B cell (primary cell): ENCODE results near the gene CA14. TPM values are rescaled to one million over a fixed set of nuclear protein-coding genes. Genes with fewer than 3 reads are reported as not detected.
"Not testable (repeated sequence)": the region's sequence is repeated elsewhere in the genome, so short reads cannot be mapped to it uniquely, and the experiment has no call there.

ENCODE experiments used
- ATAC-seq: fragments of 200-7000 bp; cut with Tn5 transposase; one replicate; pipeline ENCODE4 v1.10.0; 2021; ENCODE audit warnings: low read depth, mild to moderate bottlenecking, moderate number of reproducible peaks, moderate library complexity
- CTCF ChIA-PET: fragments of 350-600 bp; sonication (Branson Sonifier 250); formaldehyde crosslinking; loops from one replicate; lab custom pipeline; 2021; ENCODE audit warnings: antibody characterized with exemption, inconsistent platforms; lab: Charles Lee
- POLR2A ChIA-PET: fragments of 350-600 bp; sonication (Branson Sonifier 250); formaldehyde crosslinking; loops from one replicate; lab custom pipeline; 2021; ENCODE audit warnings: antibody characterized with exemption; lab: Charles Lee
- DNase-seq: peaks from one replicate; pipeline ENCODE4 v3.0.0; 2013
- H2AFZ ChIP-seq: 2 replicates; pipeline ENCODE4 v1.6.1; 2012; ENCODE audit warnings: mild to moderate bottlenecking, low read depth, low read length; ENCODE audit not compliant: insufficient read depth, poor library complexity, severe bottlenecking
- H3K27ac ChIP-seq, 2 donors: 1 replicate in 1 of 2; 2 replicates in 1 of 2; pipeline ENCODE4 v1.5.1; 2012 to 2013; ENCODE audit warnings: low read length in 2 of 2, mild to moderate bottlenecking in 2 of 2, moderate library complexity in 1 of 2
- H3K27me3 ChIP-seq, 4 experiments: fragments of 200-600 bp in 1 of 4; sonication (generic) in 1 of 4; replicated peaks in 1 of 4; 1 replicate in 2 of 4; 2 replicates in 2 of 4; pipeline versions ENCODE4 v1.6.1 to v1.7.0; 2013 to 2016; ENCODE audit warnings: low read length in 3 of 4, mild to moderate bottlenecking in 2 of 4, mixed read lengths in 1 of 4, moderate library complexity in 1 of 4; ENCODE audit not compliant: insufficient read depth in 4 of 4, control insufficient read depth in 3 of 4; ENCODE audit errors: control extremely low read depth in 1 of 4
- H3K36me3 ChIP-seq, 2 experiments: replicated peaks in 1 of 2; 1 replicate in 1 of 2; 2 replicates in 1 of 2; pipeline versions ENCODE4 v1.6.1 to v1.7.1; 2013; ENCODE audit warnings: low read length in 1 of 2; ENCODE audit not compliant: insufficient read depth in 2 of 2, control insufficient read depth in 1 of 2; ENCODE audit errors: control extremely low read depth in 1 of 2, extremely low read depth in 1 of 2
- H3K4me1 ChIP-seq, 2 donors: fragments of 200-600 bp in 1 of 2; sonication (generic) in 1 of 2; 1 replicate in 1 of 2; 2 replicates in 1 of 2; pipeline versions ENCODE4 v1.5.1 to v1.6.1; 2013 to 2017; ENCODE audit warnings: low read length in 2 of 2; ENCODE audit not compliant: control insufficient read depth in 2 of 2, insufficient read depth in 2 of 2
- H3K4me2 ChIP-seq: replicated peaks from 2 replicates; pipeline ENCODE3; 2012; ENCODE audit warnings: mild to moderate bottlenecking, low read depth, low read length; ENCODE audit not compliant: poor library complexity, severe bottlenecking
- H3K4me3 ChIP-seq, 5 experiments: fragments of 200-600 bp in 1 of 5; sonication (generic) in 1 of 5; 1 replicate in 3 of 5; 2 replicates in 2 of 5; pipeline versions ENCODE4 v1.5.1 to v1.7.0; 2011 to 2016; ENCODE audit warnings: low read length in 4 of 5, mild to moderate bottlenecking in 4 of 5, low read depth in 2 of 5, control low read depth in 1 of 5, moderate library complexity in 1 of 5; ENCODE audit not compliant: insufficient read depth in 1 of 5; ENCODE audit errors: control extremely low read depth in 1 of 5, extremely low read depth in 1 of 5
- H3K79me2 ChIP-seq: fragments of 200-600 bp; sonication (generic); one replicate; pipeline ENCODE4 v1.6.0; 2016; ENCODE audit warnings: low read length; ENCODE audit not compliant: control insufficient read depth, insufficient read depth
- H3K9ac ChIP-seq: fragments of 200-600 bp; sonication (generic); 2 replicates; pipeline ENCODE4 v1.6.1; 2017; ENCODE audit warnings: mild to moderate bottlenecking, low read length, moderate library complexity
- H3K9me3 ChIP-seq, 3 donors: one replicate each; pipeline versions ENCODE4 v1.6.1 to v1.7.1; 2013; ENCODE audit warnings: low read length in 2 of 3; ENCODE audit not compliant: control insufficient read depth in 2 of 3, insufficient read depth in 1 of 3; ENCODE audit errors: control extremely low read depth in 1 of 3
- H4K20me1 ChIP-seq: 2 replicates; pipeline ENCODE4 v1.6.0; 2012; ENCODE audit warnings: mild to moderate bottlenecking, low read length; ENCODE audit not compliant: insufficient read depth, control insufficient read depth, poor library complexity, severe bottlenecking
- H3K27ac Mint-ChIP-seq: one replicate; pipeline ENCODE4 v1.8.0; 2021; ENCODE audit warnings: mixed read lengths
- H3K27me3 Mint-ChIP-seq: one replicate; pipeline ENCODE4 v1.8.0; 2021; ENCODE audit warnings: mixed read lengths
- H3K4me1 Mint-ChIP-seq: one replicate; pipeline ENCODE4 v1.8.0; 2021; ENCODE audit warnings: mixed read lengths
- H3K4me3 Mint-ChIP-seq: one replicate; pipeline ENCODE4 v1.8.0; 2021; ENCODE audit warnings: mixed read lengths
- H3K9me3 Mint-ChIP-seq: one replicate; pipeline ENCODE4 v1.8.0; 2022; ENCODE audit warnings: mixed read lengths; ENCODE audit not compliant: insufficient read depth
- EZH2 ChIP-seq: IDR thresholded peaks from 2 replicates; pipeline ENCODE4 v1.6.1; 2012; ENCODE audit warnings: borderline replicate concordance, low read depth, mild to moderate bottlenecking, moderate library complexity, low read length; ENCODE audit not compliant: insufficient read depth, poor library complexity, severe bottlenecking
- WGBS: methylation state at CpG from one replicate; pipeline ENCODE4 v1.1.5; 2013; ENCODE audit warnings: missing lambda C conversion rate; ENCODE audit not compliant: insufficient coverage; 5-methylcytosine and 5-hydroxymethylcytosine counted together
- intact Hi-C: fragments of 100-400 bp; cut with micrococcal nuclease; formaldehyde crosslinking; loops from one replicate; pipeline ENCODE4 v1.10.0; 2022
- polyA plus RNA-seq: library from polyadenylated mRNA; depleted of rRNA; stranded (reverse); fragments of >200 nt; gene quantifications from 2 replicates; pipeline ENCODE4 v1.2.3, GENCODE V29; 2012
- total RNA-seq, 2 donors: library from RNA; stranded (reverse); fragments of 120-200 nt in 1 of 2; gene quantifications; 1 replicate in 1 of 2; 2 replicates in 1 of 2; pipeline versions ENCODE4 v1.2.3 to v1.2.4, GENCODE V29; 2013 to 2022
- TF ChIP-seq, protein P1 (sequence below): fragments of 200-600 bp; IDR thresholded peaks from one replicate; pipeline ENCODE4 v1.8.0; 2022; ENCODE audit warnings: antibody characterized with exemption, mild to moderate bottlenecking

CA14 gene
- total and polyA plus RNA-seq, 2 donors (not counting 1 experiment from before 2014, with no cell fraction given), result not detected

DNA sequence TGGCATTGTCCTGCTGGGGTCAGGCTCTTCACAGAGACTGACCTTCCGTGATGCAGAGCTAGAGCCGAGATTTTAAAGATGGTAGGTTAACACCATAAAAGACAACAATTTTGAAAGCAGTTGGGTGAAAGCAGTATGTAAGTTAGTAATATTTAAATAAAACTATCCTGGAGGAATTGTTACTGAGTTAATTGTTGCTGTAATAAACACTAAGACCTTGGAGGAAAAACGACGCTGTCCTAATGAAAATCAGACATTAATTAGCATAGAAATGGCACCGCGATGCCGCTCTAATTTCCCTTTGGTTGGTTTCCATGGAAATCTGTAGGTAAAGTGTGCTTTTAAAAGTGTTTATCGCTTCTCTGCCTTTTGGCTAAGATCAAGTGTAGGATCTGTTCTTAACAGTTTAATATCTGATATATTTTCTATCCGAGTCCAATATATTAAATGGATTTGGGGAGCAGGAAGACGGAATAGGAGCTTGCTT is 20.9 kb upstream of the CA14 start:
- ChIA-PET CTCF (interaction anchor here (1.2 kb wide), 1 partner anchor 50 kb away, joined by 6 read pairs; no protein-coding TSS in a partner anchor), POLR2A (interaction anchor here (0.6 to 0.7 kb wide), 2 partner anchors 23 to 133 kb away, joined by 3 to 5 read pairs; no protein-coding TSS in a partner anchor)
- intact Hi-C loops, result loop anchor here (1.0 to 5.0 kb wide), 7 partner anchors 23 to 772 kb away; partner anchors contain the start of genes APH1A, CIART, MRPS21 and PRUNE1
- Histone ChIP-seq H3K4me3 (peak overlapping the region; percentile 61 to 98 (median 86)), H2AFZ (peak overlapping the region; percentile 84), H3K79me2 (peaks cover 27% of the 10 kb centered on the region), H3K9me3 (no peaks in the 10 kb centered on the region), H3K4me2 (peak overlapping the region; percentile 93), H3K27ac (peak overlapping the region in 1 of 2 donors; percentile 98), H3K4me1 (peaks cover 23% of the 10 kb centered on the region in 2 donors), H3K27me3 (no peaks in the 10 kb centered on the region), H3K36me3 (no peaks in the 10 kb centered on the region), H4K20me1 (no peaks in the 10 kb centered on the region), H3K9ac (peak overlapping the region; percentile 90)
- WGBS, result 35% methylated on average over 5 of the region's 10 CpGs
- no peak for DNase-seq
- H3K4me1 Mint-ChIP-seq, result peaks cover 16% of the 10 kb centered on the region
- no peak for ATAC-seq
- H3K9me3 Mint-ChIP-seq, result no peaks in the 10 kb centered on the region
- no peak overlapping the region for H3K4me3 Mint-ChIP-seq
- no peak overlapping the region for H3K27ac Mint-ChIP-seq
- TF ChIP-seq EZH2, result no peak
- TF ChIP-seq, protein P1, sequence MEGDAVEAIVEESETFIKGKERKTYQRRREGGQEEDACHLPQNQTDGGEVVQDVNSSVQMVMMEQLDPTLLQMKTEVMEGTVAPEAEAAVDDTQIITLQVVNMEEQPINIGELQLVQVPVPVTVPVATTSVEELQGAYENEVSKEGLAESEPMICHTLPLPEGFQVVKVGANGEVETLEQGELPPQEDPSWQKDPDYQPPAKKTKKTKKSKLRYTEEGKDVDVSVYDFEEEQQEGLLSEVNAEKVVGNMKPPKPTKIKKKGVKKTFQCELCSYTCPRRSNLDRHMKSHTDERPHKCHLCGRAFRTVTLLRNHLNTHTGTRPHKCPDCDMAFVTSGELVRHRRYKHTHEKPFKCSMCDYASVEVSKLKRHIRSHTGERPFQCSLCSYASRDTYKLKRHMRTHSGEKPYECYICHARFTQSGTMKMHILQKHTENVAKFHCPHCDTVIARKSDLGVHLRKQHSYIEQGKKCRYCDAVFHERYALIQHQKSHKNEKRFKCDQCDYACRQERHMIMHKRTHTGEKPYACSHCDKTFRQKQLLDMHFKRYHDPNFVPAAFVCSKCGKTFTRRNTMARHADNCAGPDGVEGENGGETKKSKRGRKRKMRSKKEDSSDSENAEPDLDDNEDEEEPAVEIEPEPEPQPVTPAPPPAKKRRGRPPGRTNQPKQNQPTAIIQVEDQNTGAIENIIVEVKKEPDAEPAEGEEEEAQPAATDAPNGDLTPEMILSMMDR, result no peak
- no peaks in the 10 kb centered on the region for H3K27me3 Mint-ChIP-seq

DNA sequence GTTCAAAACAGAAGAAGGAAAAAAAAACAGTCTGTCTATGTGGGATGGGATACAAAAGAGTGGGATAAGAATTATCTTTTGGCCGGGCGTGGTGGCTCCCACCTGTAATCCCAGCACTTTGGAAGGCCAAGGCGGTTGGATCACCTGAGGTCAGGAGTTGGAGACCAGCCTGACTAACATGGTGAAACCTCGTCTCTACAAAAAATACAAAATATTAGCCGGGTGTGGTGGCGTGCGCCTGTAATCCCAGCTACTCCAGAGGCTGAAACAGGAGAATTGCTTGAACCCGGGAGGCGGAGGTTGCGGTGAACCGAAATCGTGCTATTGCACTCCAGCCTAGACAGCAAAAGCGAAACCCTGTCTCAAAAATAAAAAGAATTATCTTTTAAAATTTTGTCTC is 20.4 kb upstream of the CA14 start:
- not testable (repeated sequence) for H3K27ac ChIP-seq, H3K27me3 ChIP-seq, H3K4me3 ChIP-seq, H3K27ac Mint-ChIP-seq, DNase-seq, ATAC-seq, H3K9ac ChIP-seq, H3K9me3 ChIP-seq, H3K9me3 Mint-ChIP-seq, H3K36me3 ChIP-seq, H3K27me3 Mint-ChIP-seq, H2AFZ ChIP-seq, H3K4me3 Mint-ChIP-seq, H4K20me1 ChIP-seq
- WGBS, result 100% methylated on average over 3 of the region's 13 CpGs
- CTCF ChIA-PET, result interaction anchor here (1.2 kb wide), 1 partner anchor 50 kb away, joined by 6 read pairs; no protein-coding TSS in a partner anchor
- POLR2A ChIA-PET, result interaction anchor here (0.6 to 0.7 kb wide), 2 partner anchors 23 to 132 kb away, joined by 3 to 5 read pairs; no protein-coding TSS in a partner anchor
- Histone ChIP-seq H3K79me2 (peaks cover 27% of the 10 kb centered on the region), H3K4me1 (peaks cover 23% of the 10 kb centered on the region in 2 donors), H3K4me2 (peak overlapping the region; percentile 93)
- intact Hi-C loops, result loop anchor here (2.0 to 5.0 kb wide), 2 partner anchors 45 to 76 kb away; partner anchors contain the start of gene CIART
- peaks cover 16% of the 10 kb centered on the region for H3K4me1 Mint-ChIP-seq
